Measurements from ENCODE around the gene CD151. TPM values are rescaled to one million over a fixed set of nuclear protein-coding genes. Genes with fewer than 3 reads are reported as not detected.

CD151 gene
- total and polyA plus RNA-seq, 10 donors = 38.0 to 142 (median 81.4) TPM

GRCh38 chr11:837990-838307 is 5.2 kb downstream of the CD151 start:
- no peak for TF ChIP-seq POLR2AphosphoS5 (IDR thresholded peaks at IDR 0.05)
- no peak for TF ChIP-seq POLR2A (IDR thresholded peaks at IDR 0.05)
- TF ChIP-seq CTCF (IDR thresholded peaks at IDR 0.05 in 8 of 11, conservative IDR thresholded peaks at IDR 0.05 in 3 of 11) = no peak
- intact Hi-C loops (cut with DNase I; ENCODE audit: low total_unique reads) = no loop called here
- Histone ChIP-seq H3K9me3 (no peaks in the 10 kb centered on the region), H3K36me3 (peaks cover 0 to 54% (median 38%) of the 10 kb centered on the region in 6 donors), H3K27me3 (replicated peaks in 1 of 7) (peaks cover 0 to 27% (median 0%) of the 10 kb centered on the region in 7 donors), H3K27ac (peak overlapping the region in 2 of 8 donors; percentile 8 to 16), H3K4me1 (peaks cover 25 to 94% (median 59%) of the 10 kb centered on the region in 6 donors), H3K4me3 (no peak overlapping the region)
- no peak for DNase-seq
- WGBS, 5 donors = 78 to 83% (median 81%) methylated on average over 1 to 8 of the region's 8 CpGs; no CpG with 5 or more reads in 1 of the 5 donors

- Histone ChIP-seq H3K36me3 (peaks cover 0 to 54% (median 38%) of the 10 kb centered on the region in 6 donors), H3K9me3 (no peaks in the 10 kb centered on the region), H3K27ac (peak overlapping the region in 1 of 8 donors; percentile 8), H3K4me3 (no peak overlapping the region), H3K27me3 (replicated peaks in 1 of 7) (peaks cover 0 to 27% (median 0%) of the 10 kb centered on the region in 7 donors), H3K4me1 (peaks cover 26 to 94% (median 59%) of the 10 kb centered on the region in 6 donors)
- intact Hi-C loops (cut with DNase I; ENCODE audit: low total_unique reads) = no loop called here
- 59 to 80% (median 69%) methylated on average over 11 to 17 of the region's 17 CpGs for WGBS, 5 donors
- no peak for DNase-seq
- TF ChIP-seq POLR2AphosphoS5 (IDR thresholded peaks at IDR 0.05) = peak in 2 of 3 donors; percentile 5 to 17
- TF ChIP-seq POLR2A (IDR thresholded peaks at IDR 0.05) = no peak
- no peak for TF ChIP-seq CTCF (IDR thresholded peaks at IDR 0.05 in 8 of 11, conservative IDR thresholded peaks at IDR 0.05 in 3 of 11)
These were observed 5.9 kb downstream of the CD151 start for GRCh38 chr11:838441-839279.

- H3K27me3 ChIP-seq (replicated peaks in 1 of 7) = peaks cover 0 to 27% (median 0%) of the 10 kb centered on the region in 7 donors
- WGBS, 5 donors = 91 to 96% (median 94%) methylated on average over 4 to 5 of the region's 5 CpGs
- H3K4me1 ChIP-seq = peaks cover 26 to 94% (median 59%) of the 10 kb centered on the region in 6 donors
- intact Hi-C loops (cut with DNase I; ENCODE audit: low total_unique reads) = no loop called here
- H3K4me3 ChIP-seq = no peak overlapping the region
- DNase-seq = no peak
- H3K9me3 ChIP-seq = no peaks in the 10 kb centered on the region
- peaks cover 0 to 54% (median 38%) of the 10 kb centered on the region in 6 donors for H3K36me3 ChIP-seq
- TF ChIP-seq CTCF (IDR thresholded peaks at IDR 0.05 in 8 of 11, conservative IDR thresholded peaks at IDR 0.05 in 3 of 11) (no peak), POLR2AphosphoS5 (IDR thresholded peaks at IDR 0.05) (peak in 1 of 3 donors; percentile 15)
- peak overlapping the region in 1 of 8 donors; percentile 10 for H3K27ac ChIP-seq
These were observed 6.5 kb downstream of the CD151 start for GRCh38 chr11:839280-839623.

All from spleen (tissue), 11 donors.